Measurements from ENCODE around the gene IGF2BP3.

IGF2BP3 gene

DNA sequence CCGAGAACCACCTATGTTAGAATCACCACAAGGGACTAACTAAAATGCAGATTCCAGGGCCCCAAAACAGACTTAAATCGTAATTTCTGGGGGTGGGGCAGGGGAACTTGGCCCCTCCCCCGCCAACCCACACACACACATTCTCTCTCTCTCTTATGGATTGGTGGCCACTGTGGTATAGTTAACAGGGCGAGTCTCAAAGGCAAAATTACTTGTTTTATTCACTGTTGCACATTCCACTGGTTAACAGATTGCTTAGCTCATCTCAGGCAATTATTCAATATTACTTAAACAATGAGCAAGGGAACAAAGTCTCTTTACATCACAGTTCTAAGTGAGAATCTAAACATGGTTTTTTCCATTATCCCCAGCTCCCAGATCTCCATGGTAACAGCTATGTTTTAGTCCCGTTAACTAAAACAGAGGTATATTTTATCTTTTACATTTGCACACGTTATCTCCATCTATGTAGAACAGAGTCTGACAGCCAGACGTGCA, 38.5 kb downstream of the IGF2BP3 start:
- no peak for DNase-seq (ENCODE audit: extremely low spot score)
- POLR2A ChIA-PET, result no interaction called here
- CTCF ChIA-PET, result interaction anchor here (0.6 to 4.9 kb wide), 14 partner anchors 8 to 82 kb away, joined by 3 to 35 read pairs (median 4); no protein-coding TSS in a partner anchor
- no peak for TF ChIP-seq CTCF (IDR thresholded peaks at IDR 0.05; ENCODE audit: control extremely low read depth, extremely low read depth, low read depth, missing control alignments)

DNA sequence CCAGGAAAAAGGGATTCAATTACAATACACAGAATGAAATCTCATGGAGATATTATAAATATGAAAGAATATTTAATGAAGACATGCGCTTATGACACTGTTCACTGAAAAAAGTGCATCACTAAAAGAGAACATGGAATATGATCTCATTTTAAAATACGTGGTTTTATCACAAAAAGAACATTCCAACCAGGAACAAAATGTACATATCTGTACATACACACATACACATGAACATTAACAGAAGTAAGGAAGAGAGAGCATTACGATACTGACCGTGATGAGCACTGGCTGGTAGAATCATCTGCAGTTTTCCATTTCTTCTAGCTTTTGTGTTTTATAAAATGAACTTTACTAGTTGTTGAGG, 39.4 kb downstream of the IGF2BP3 start:
- no peak for DNase-seq (ENCODE audit: extremely low spot score)
- TF ChIP-seq CTCF (IDR thresholded peaks at IDR 0.05; ENCODE audit: control extremely low read depth, extremely low read depth, low read depth, missing control alignments), result no peak
- ChIA-PET CTCF (interaction anchor here (0.6 to 4.9 kb wide), 23 partner anchors 9 to 139 kb away, joined by 3 to 35 read pairs (median 4); no protein-coding TSS in a partner anchor), POLR2A (no interaction called here)

DNA sequence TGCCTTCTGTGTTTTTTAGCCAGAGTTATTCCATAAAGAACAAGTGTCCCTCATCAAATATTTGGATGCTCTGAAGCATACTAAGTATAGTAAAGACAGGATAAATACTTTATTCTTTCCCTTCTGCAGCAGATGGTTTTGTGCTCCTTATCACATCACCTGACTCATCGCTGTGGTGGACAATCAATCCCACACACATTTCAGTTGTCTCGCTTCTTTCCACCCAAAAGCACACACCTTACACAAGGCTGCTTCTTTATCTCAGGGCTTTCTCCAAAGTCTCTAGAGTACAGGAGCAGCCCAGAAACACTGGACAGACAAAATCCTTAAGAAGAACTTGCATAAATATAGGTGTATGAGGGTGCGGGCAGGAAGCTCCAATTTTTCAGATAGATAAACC, 43.4 kb downstream of the IGF2BP3 start:
- DNase-seq (ENCODE audit: extremely low spot score), result no peak
- no peak for TF ChIP-seq CTCF (IDR thresholded peaks at IDR 0.05; ENCODE audit: control extremely low read depth, extremely low read depth, low read depth, missing control alignments)
- ChIA-PET CTCF (interaction anchor here (1.1 kb wide), 1 partner anchor 26 kb away, joined by 3 read pairs; no protein-coding TSS in a partner anchor), POLR2A (no interaction called here)

DNA sequence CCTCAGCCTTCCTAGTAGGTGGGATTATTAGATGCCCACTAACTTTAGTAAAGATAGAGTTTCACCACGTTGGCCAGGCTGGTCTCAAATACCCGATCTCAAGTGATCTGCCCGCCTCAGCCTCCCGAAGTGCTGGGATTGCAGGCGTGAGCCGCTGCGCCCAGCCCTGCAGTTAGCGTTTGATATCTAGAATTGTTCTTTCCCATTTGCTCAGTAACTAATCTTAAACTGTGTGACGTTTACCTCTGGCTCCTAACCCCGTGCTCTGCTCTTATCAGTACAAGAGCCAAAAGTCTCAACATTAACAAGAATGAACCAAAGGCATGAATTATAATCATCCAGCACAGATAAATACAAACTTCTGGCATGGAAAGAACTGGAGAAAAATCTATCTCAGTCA, 47.4 kb downstream of the IGF2BP3 start:
- no peak for DNase-seq (ENCODE audit: extremely low spot score)
- POLR2A ChIA-PET, result no interaction called here
- no peak for TF ChIP-seq CTCF (IDR thresholded peaks at IDR 0.05; ENCODE audit: control extremely low read depth, extremely low read depth, low read depth, missing control alignments)
- CTCF ChIA-PET, result interaction anchor here (4.6 kb wide), 1 partner anchor 8 kb away, joined by 35 read pairs; no protein-coding TSS in a partner anchor

DNA sequence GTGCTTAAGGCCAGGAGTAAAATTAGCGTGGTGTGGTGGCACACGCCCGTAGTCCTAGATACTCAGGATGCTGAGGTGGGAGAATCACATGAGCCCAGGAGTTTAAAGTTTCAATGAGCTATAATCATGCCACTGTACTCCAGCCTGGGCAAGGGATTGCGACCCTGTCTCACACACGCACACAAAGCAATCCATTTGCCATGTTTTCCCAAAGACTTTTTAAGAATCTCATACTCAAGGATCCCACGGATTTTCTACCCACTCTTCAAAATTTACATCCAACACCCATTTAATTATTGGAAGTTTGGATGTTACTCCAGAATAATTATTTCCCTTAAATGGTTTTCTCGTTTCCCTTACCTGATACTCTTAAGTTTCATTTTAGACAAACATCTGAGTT, 47.9 kb downstream of the IGF2BP3 start:
- ChIA-PET POLR2A (no interaction called here), CTCF (interaction anchor here (4.6 kb wide), 1 partner anchor 9 kb away, joined by 35 read pairs; no protein-coding TSS in a partner anchor)
- no peak for DNase-seq (ENCODE audit: extremely low spot score)
- no peak for TF ChIP-seq CTCF (IDR thresholded peaks at IDR 0.05; ENCODE audit: control extremely low read depth, extremely low read depth, low read depth, missing control alignments)

- ChIA-PET CTCF (interaction anchor here (1.1 to 4.6 kb wide), 4 partner anchors 8 to 62 kb away, joined by 4 to 35 read pairs (median 6); no protein-coding TSS in a partner anchor), POLR2A (no interaction called here)
- TF ChIP-seq CTCF (IDR thresholded peaks at IDR 0.05; ENCODE audit: control extremely low read depth, extremely low read depth, low read depth, missing control alignments), result no peak
- no peak for DNase-seq (ENCODE audit: extremely low spot score)
Measured at GRCh38 chr7:23419845-23420244, 50.4 kb downstream of the IGF2BP3 start.
